ENCODE results near the gene STK4.

- TF ChIP-seq POLR2A (IDR thresholded peaks at IDR 0.05; ENCODE audit: extremely low read depth, insufficient read length), result no peak
- no peak for TF ChIP-seq CTCF (IDR thresholded peaks at IDR 0.05; ENCODE audit: low read depth, low read length)
- no peak for TF ChIP-seq MYC (IDR thresholded peaks at IDR 0.05; ENCODE audit: low read depth, low read length)
- no peak for TF ChIP-seq MAX (IDR thresholded peaks at IDR 0.05; ENCODE audit: low read depth, low read length)
These were observed 151.7 kb downstream of the STK4 start for GRCh38 chr20:45118028-45118427.

All from NB4 (cell line).